Stimulated activated CD4-positive, alpha-beta T cell treated with anti-CD3 and anti-CD28 coated beads, Interleukin-4, amount 100 ng/mL, for 1 hour (primary cell): ENCODE measurements around the gene RSRC2.
A peak's percentile ranks its signal among the peaks of the same experiment; 100 is the strongest.
"Not testable (repeated sequence)": the region's sequence is repeated elsewhere in the genome, so short reads cannot be mapped to it uniquely, and the experiment has no call there.

Source experiments
- DNase-seq: peaks from one replicate; pipeline ENCODE4 v3.0.0-alpha.2; 2020

The RSRC2 gene

GRCh38 chr12:122483969-122484368 is 42.8 kb downstream of the RSRC2 start:
- no peak for DNase-seq

DNA sequence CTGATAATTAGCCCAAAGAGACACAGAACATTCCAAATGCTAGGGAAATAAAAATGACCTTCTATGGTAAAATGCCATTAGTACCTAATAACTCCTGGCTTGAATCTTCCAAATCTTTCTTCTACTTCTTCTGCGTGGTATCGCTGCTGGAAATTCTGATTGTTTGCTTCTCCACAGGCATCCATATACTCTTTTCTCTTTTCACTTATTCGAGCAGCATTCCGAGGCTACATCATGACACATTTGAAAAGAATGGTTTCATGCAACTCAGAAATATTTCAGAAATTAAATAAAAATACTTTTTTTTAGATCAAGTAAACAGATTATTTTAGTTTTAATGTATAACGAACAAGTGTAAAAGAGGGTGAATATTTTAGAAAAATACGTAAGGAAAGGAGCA is 44.9 kb downstream of the RSRC2 start:
- DNase-seq: no peak

GRCh38 chr12:122480753-122481152 is 46.0 kb downstream of the RSRC2 start:
- no peak for DNase-seq

DNA sequence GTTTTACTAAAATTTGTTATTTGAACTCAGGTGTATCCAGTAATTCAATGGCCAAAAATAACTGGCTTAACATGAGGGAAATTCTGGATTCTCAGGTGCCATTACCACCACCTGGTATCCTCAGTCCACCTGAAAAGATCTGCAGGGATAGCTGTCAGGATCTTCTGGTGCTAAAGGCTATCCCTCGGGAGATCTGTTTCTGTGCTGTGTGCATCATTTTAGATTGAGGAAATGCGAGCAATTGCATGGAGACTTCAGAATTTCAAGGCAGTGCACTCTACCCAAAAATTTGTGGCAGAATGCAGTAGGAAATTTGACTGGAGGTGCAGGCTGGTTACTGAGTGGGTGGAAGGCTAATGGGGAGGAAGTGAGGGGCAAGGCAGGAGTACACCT is 52.4 kb downstream of the RSRC2 start:
- no peak for DNase-seq

GRCh38 chr12:122473543-122474323 is 53.0 kb downstream of the RSRC2 start:
- peak; percentile 54 for DNase-seq

GRCh38 chr12:122471324-122472226 is 55.2 kb downstream of the RSRC2 start:
- DNase-seq: no peak

DNA sequence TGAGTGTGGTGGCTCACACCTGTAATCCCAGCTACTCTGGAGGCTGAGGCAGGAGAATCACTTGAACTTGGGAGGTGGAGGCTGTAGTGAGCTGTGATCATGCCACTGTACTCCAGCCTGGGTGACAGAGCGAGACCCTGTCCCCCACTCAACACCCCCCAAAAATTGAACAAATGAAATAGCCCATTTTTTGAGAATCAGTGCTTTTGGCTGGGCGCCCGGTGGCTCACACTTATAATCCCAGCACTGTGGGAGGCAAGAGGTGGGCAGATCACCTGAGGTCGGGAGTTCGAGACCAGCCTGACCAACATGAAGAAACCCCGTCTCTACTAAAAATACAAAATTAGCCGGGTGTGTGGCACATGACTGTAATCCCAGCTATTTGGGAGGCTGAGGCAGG is 56.2 kb downstream of the RSRC2 start:
- not testable (repeated sequence) for DNase-seq

- DNase-seq: not testable (repeated sequence)
These were observed 56.9 kb downstream of the RSRC2 start for GRCh38 chr12:122469856-122470255.

- DNase-seq: no peak
These were observed 58.8 kb downstream of the RSRC2 start for GRCh38 chr12:122467983-122468382.

GRCh38 chr12:122464317-122465042 is 62.3 kb downstream of the RSRC2 start:
- DNase-seq: not testable (repeated sequence)

DNA sequence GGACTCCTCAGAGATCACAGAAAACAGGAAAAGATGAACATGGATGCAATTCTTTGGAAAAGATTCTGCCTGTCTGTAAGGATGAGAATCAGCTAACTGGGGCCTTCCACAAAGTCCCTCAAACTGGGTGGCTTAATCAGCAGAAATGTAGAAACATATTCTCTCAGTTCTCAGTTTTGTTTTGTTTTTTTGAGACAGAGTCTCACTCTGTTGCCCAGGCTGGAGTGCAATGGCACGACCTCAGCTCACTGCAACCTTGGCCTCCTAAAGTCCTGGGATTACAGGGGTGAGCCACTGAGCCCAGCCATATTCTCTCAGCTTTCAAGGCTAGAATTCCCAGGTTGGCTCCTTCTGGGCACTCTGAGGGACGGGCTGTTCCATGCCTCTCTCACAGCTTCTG is 66.1 kb downstream of the RSRC2 start:
- no peak for DNase-seq

GRCh38 chr12:122460061-122460460 is 66.7 kb downstream of the RSRC2 start:
- DNase-seq: no peak

DNA sequence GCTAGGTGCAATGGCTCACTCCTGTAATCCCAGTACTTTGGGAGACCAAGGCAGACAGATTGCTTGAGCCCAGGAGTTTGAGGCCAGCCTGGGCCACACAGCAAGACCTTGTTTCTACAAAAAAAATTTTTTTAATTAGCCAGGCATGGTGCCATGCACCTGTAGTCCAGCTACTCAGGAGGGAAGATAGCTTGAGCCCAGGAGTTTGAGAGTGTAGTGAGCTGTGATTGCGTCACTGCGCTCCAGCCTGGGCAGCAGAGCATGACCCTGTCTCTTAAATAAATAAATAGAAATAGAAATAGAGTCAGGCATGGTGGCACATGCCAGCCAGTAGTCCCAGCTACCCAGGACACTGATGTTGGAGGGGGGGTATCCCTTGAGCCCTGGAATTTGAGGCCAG is 67.5 kb downstream of the RSRC2 start:
- no peak for DNase-seq

- DNase-seq: no peak
These were observed 68.4 kb downstream of the RSRC2 start for GRCh38 chr12:122458105-122459035.

GRCh38 chr12:122457627-122458026 is 69.1 kb downstream of the RSRC2 start:
- DNase-seq: no peak

DNA sequence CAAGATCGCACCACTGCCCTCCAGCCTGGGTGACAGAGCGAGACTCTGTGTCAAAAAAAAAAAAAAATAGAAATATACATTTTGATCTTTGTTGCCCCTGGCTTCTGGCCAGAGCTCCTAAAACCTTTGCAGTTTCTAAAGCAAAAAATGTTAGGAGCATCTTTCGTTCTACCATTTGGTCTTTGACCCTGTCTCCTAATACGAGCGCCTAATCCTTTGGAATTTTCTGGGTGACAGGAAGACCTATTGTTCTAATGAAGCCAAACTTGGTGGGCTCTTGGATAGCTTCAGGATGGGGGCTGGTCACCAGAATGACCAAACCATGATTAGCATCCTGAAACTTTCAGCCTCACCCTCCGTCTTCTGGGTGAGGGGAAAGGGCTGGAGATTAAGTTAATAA is 72.0 kb downstream of the RSRC2 start:
- DNase-seq: no peak

DNA sequence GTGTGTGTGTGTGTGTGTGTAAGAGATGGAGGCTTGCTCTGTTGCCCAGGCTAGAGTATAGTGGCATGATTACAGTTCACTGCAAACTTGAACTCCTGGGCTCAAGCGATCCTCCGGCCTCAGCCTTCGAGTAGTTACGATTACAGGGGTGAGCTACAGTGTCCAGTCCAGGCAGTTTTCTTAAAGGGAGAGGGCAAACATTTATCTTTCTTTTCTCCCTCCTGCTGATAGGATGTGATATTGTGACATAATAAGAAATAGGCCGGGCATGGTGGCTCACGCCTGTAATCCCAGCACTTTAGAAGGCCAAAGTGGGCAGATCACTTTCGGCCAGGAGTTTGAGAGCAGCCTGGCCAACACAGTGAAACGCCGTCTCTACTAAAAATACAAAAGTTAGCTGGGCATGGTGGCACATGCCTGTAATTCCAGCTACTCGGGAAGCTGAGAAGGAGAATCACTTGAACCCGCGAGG is 72.5 kb downstream of the RSRC2 start:
- DNase-seq: no peak
